T1000 (cell line): Measurements from ENCODE around the gene CCHCR1.

Source experiments
- DNase-seq: peaks from one replicate; lab custom pipeline; 2025; ENCODE audit warnings: mixed read lengths; lab: John Stamatoyannopoulos, UW

CCHCR1 gene

GRCh38 chr6:31161216-31162126 lies 3.9 kb upstream of the CCHCR1 start:
- no peak for DNase-seq

- no peak for DNase-seq
Measured at GRCh38 chr6:31158863-31159855, 1.6 kb upstream of the CCHCR1 start.

DNA sequence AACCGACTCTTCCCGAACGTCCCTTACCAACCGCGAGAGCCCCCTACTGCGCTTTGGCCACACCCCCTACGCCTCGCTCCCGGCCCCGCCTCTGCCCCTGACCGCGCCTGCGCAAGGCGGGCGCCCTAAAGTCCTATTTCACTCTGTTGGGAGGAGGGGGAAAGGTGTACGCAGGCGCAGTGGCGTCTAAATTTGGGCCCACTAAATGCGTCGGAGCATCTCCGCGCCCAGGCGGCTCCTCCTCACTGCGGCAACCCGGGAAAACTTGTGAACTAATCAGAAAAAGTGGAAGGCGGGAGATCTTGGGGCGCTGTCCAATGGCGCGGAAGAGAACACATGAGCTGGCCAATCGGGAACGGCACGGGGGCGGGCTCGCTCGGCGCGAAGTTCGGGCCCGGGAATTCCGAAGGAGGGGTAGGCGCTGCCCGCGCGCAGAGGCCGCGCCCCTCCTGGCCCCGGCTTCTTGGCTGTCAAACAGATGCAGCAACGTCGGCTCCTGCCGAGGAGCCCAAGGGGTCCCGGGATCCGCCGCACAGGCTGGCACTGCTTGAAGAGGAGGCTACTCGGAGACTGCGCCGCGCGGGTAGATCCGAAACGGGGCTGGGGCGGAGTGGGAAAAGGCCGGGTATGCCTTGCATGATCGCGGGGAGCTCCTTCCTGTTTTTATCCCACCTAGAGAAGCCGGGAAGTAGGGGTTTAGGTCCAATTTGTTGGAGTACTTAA lies 699 bp upstream of the CCHCR1 start, which contains the start of gene TCF19:
TSS of gene TCF19 (plus strand) at position 450 of the 723 bp plus-strand sequence. CDS start 881 bp downstream, outside the sequence.
- DNase-seq: peak; percentile 99

GRCh38 chr6:31156641-31157040 lies 961 bp downstream of the CCHCR1 start:
- no peak for DNase-seq

GRCh38 chr6:31154436-31154835 lies 3.2 kb downstream of the CCHCR1 start:
- no peak for DNase-seq

GRCh38 chr6:31152781-31153180 lies 4.8 kb downstream of the CCHCR1 start:
- DNase-seq: no peak

GRCh38 chr6:31149827-31150447 lies 7.7 kb downstream of the CCHCR1 start:
- no peak for DNase-seq

GRCh38 chr6:31145386-31145785 lies 12.2 kb downstream of the CCHCR1 start:
- DNase-seq: no peak

DNA sequence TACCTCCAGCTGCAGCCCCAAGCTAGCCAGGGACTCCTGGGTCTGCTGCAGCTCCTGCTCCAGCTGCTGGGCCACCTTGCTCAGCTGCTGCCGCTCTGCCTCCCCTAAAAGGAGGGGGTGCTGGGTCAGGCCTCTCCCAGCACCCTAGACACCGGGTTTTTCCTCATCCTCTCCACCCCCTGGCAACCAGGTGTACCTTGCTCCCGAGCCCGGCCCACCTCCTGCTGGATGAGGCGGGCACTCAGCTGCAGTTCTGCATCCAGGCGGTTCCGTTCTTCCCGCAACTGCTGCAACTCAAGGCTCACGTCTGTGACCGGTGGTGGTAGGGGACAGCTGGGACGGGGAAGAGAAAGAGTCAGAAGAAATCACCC lies 12.6 kb downstream of the CCHCR1 start:
- DNase-seq: no peak

- no peak for DNase-seq
Measured at GRCh38 chr6:31144296-31144969, 13.2 kb downstream of the CCHCR1 start.

DNA sequence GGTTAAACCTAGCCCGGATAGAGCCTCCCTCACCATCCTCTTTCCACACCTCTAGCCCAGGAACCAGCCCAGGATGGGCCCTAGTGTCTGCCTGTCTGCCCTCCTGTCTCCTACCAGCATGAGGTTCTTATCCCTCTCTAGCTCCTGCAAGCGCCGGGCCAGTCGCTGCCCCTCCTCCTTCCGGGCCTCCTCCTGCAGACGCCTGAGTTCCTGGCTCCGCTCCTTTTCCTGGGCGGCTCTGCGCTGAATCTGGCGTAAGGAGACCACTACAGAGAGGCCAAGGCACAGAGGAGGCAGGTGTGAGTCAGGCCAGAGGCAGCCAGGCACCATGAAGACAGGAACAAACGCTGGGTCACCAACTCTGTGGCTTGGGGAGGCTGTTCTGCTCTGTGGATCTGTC lies 14.5 kb downstream of the CCHCR1 start:
- DNase-seq: peak; percentile 13

DNA sequence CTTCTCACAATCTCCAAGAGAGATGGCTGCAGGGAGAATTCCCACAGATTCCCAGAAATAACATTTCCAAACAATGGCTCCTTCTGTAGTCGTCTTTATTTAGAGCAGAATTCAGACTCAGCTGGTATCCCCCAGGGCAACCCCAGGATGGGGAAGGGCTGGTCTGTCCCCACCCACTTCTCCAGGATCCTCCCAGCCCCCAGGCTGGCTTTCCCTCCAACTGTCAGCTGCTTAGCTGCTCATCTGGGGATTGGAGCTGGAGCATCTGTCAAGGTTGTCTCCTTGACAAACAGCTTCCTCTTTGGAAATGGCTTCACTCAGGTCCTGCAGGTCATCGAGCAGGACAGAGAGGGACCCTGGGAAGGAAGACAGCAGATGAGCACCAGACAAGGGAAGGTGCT lies 15.2 kb downstream of the CCHCR1 start:
- no peak for DNase-seq

DNA sequence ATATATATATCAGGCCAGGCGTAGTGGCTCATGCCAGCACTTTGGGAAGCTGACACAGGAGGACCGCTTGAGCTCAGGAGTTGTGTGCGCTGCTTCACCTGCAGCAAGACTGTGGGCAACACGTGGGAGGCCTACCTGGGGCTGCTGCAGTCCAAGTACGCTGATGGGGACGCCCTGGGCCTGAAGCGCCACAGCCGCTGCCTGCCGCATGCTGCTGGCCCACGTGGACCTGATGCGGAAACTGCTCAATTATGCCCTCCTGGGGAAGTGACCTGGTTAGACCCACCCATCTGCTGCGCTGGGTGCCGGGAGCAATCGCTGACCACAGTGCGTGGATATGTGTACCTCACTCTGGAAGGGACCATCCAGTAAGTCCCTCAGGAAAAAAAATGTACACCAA lies 17.0 kb downstream of the CCHCR1 start:
- DNase-seq: no peak

DNA sequence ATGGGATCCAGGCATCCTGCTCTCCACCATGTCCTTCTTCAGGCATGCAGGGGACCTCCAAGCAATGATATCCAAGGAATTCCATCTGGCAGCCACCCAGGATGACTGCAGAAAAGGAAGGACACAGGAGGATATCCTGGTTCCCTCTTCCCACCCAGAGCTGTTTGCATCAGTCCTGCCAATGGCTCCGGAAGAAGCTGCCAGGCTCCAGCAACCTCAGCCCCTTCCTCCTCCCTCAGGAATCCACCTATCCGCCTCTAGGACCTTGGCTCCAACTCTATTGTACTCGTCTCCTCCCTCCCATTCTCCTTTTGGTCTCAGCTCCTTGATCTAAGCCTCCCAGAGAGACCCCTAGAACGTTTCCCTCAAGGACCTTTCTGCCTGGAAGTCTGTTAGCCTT lies 18.0 kb downstream of the CCHCR1 start:
- DNase-seq: no peak

GRCh38 chr6:31138982-31139381 lies 18.6 kb downstream of the CCHCR1 start, which contains the start of gene PSORS1C2:
Gene PSORS1C2 (minus strand): TSS chr6:31139066. CDS start chr6:31139026, 40 bp downstream.
- DNase-seq: no peak

DNA sequence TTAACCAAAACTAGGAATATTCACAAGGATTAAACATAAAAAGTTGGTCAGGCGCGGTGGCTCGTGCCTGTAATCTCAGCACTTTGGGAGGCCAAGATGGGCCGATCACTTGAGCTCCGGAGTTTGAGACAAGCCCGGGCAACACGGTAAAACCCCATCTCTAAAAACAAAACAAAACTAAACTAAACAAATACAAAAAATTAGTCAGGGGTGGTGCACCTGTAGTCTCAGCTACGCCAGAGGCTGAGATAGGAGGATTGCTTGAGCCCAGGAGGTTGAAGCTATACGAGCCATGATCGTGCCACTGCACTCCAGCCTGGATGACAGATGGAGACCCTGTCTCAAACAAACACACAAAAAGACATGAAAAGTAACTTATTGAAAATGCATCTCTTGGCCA lies 21.9 kb downstream of the CCHCR1 start:
- no peak for DNase-seq

- DNase-seq: no peak
Measured at GRCh38 chr6:31132806-31133205, 24.8 kb downstream of the CCHCR1 start.

GRCh38 chr6:31131595-31131994 lies 26.0 kb downstream of the CCHCR1 start:
- DNase-seq: no peak

- no peak for DNase-seq
Measured at GRCh38 chr6:31130751-31131150, 26.9 kb downstream of the CCHCR1 start.

- no peak for DNase-seq
Measured at GRCh38 chr6:31129130-31129529, 28.5 kb downstream of the CCHCR1 start.
